SU-DHL-6 (cell line): ENCODE measurements around the gene SEMA3D.

Experiments used
- CTCF ChIP-seq: fragments of 200-600 bp; sonication (generic); IDR thresholded peaks from one replicate; pipeline ENCODE4 v1.5.1; 2017; ENCODE audit warnings: antibody characterized with exemption, mild to moderate bottlenecking, low read length, moderate library complexity; ENCODE audit not compliant: insufficient read depth, poor library complexity, severe bottlenecking
- EZH2phosphoT487 ChIP-seq: fragments of 200-600 bp; sonication (generic), shearing (Covaris generic); conservative IDR thresholded peaks from 2 replicates; pipeline ENCODE4 v1.6.1; 2018; ENCODE audit warnings: mild to moderate bottlenecking, antibody characterized with exemption, low read length, moderate library complexity, mixed read lengths

- no peak for TF ChIP-seq CTCF
- TF ChIP-seq EZH2phosphoT487, result no peak
Measured at GRCh38 chr7:85111761-85112160, 75.1 kb downstream of the SEMA3D start.
